GM21529 (cell line): ENCODE measurements around the gene TACR3.
"Not testable (repeated sequence)": the region's sequence is repeated elsewhere in the genome, so short reads cannot be mapped to it uniquely, and the experiment has no call there.

Experiments used
- ATAC-seq: cut with Tn5 transposase; IDR thresholded peaks from one replicate; pipeline ENCODE4 v1.9.1; 2021; ENCODE audit not compliant: unreplicated experiment

Gene TACR3

GRCh38 chr4:103719830-103720207 lies at the start of gene TACR3:
TACR3 (minus strand) TSS chr4:103719985; CDS start chr4:103719675, 310 bp downstream.
- ATAC-seq, result no peak

- no peak for ATAC-seq
Observed at GRCh38 chr4:103757631-103758030, 37.8 kb upstream of the TACR3 start.

- no peak for ATAC-seq
Observed at GRCh38 chr4:103756741-103757140, 37.0 kb upstream of the TACR3 start.

GRCh38 chr4:103754844-103755243 lies 35.1 kb upstream of the TACR3 start:
- ATAC-seq, result no peak

GRCh38 chr4:103753868-103754653 lies 34.3 kb upstream of the TACR3 start:
- ATAC-seq, result no peak

GRCh38 chr4:103723150-103723549 lies 3.4 kb upstream of the TACR3 start:
- ATAC-seq, result not testable (repeated sequence)

- no peak for ATAC-seq
Observed at GRCh38 chr4:103721251-103721650, 1.5 kb upstream of the TACR3 start.

- ATAC-seq, result no peak
Observed at GRCh38 chr4:103720661-103721060, 876 bp upstream of the TACR3 start.

- ATAC-seq, result no peak
Observed at GRCh38 chr4:103719105-103719829, 518 bp downstream of the TACR3 start.

- ATAC-seq, result no peak
Observed at GRCh38 chr4:103692615-103693014, 27.2 kb downstream of the TACR3 start.

- ATAC-seq, result no peak
Observed at GRCh38 chr4:103673983-103674382, 45.8 kb downstream of the TACR3 start.

GRCh38 chr4:103666764-103667163 lies 53.0 kb downstream of the TACR3 start:
- not testable (repeated sequence) for ATAC-seq

GRCh38 chr4:103664436-103665075 lies 55.2 kb downstream of the TACR3 start:
- ATAC-seq, result no peak

GRCh38 chr4:103648541-103648940 lies 71.2 kb downstream of the TACR3 start:
- ATAC-seq, result no peak

GRCh38 chr4:103645991-103646390 lies 73.8 kb downstream of the TACR3 start:
- ATAC-seq, result no peak

- no peak for ATAC-seq
Observed at GRCh38 chr4:103634236-103634635, 85.5 kb downstream of the TACR3 start.

GRCh38 chr4:103626296-103626695 lies 93.5 kb downstream of the TACR3 start:
- no peak for ATAC-seq

- ATAC-seq, result no peak
Observed at GRCh38 chr4:103591841-103592240, 127.9 kb downstream of the TACR3 start.

GRCh38 chr4:103567591-103567990 lies 152.2 kb downstream of the TACR3 start:
- ATAC-seq, result no peak

GRCh38 chr4:103559178-103559577 lies 160.6 kb downstream of the TACR3 start:
- not testable (repeated sequence) for ATAC-seq
